ENCODE measurements around the gene ZFP36. TPM values are rescaled to one million over a fixed set of nuclear protein-coding genes. Genes with fewer than 3 reads are reported as not detected.
"Not testable (repeated sequence)": the region's sequence is repeated elsewhere in the genome, so short reads cannot be mapped to it uniquely, and the experiment has no call there.

Gene ZFP36
- total RNA-seq, 1 experiment from 2014 or later: not detected

- in situ Hi-C loops (cut with HindIII; ENCODE audit: low pct_unique_long_range_greater_than_20kb, low sequenced_read_pairs): no loop called here
- DNase-seq (ENCODE audit: low read depth): no peak
Measured at GRCh38 chr19:39432677-39433025, 26.0 kb downstream of the ZFP36 start.

GRCh38 chr19:39433480-39434079 lies 26.9 kb downstream of the ZFP36 start:
- in situ Hi-C loops (cut with HindIII; ENCODE audit: low pct_unique_long_range_greater_than_20kb, low sequenced_read_pairs): no loop called here

GRCh38 chr19:39434123-39435076 lies 27.8 kb downstream of the ZFP36 start:
- in situ Hi-C loops (cut with HindIII; ENCODE audit: low pct_unique_long_range_greater_than_20kb, low sequenced_read_pairs): no loop called here
- no peak for DNase-seq (ENCODE audit: low read depth)

More at GRCh38 chr19:39433480-39434079, 26.9 kb downstream of the ZFP36 start:
- no peak for DNase-seq (ENCODE audit: low read depth)

DNA sequence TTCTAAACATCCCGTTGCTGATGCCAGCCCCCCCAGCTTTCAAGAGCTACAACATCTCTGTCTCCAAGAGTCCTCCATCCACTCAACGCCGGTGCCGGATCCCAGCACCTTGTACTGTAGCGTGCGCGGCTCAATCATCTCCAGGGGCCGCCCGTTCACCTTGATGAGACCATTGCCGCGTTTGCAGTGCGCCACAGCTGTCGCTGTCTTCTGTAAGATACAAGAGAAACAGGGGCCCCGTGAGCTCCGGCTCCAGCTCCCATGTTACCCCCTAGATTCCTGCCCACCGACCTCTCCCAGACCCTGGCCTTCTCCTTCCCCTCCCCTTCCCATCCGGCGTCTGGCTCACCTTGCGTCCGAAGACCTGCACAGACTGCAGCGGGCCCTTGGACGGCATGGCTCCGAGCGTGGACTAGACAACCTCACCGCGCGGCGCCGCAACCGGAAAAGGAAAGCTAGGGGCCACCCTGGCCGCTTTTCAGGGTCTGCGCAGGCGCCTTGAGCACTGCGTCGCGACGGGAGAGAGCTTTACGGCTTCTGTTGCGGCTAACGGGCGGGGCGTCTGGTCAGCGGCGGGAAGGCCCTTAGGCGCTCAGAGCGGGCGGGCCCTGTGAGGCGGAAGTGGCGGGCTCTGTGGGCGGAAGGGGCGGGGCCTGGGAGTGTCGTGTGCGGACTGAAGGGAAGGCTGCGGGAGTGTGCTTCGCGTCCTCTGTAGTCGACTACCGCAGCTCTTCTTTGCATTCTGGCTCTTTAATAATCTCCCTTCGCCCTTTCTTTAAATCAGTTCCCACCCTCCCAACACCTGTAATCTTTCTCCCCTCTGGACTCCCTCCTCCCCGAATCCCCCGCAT lies 29.1 kb downstream of the ZFP36 start, which contains the start of gene RPS16:
Gene RPS16 (minus strand): TSS at position 451 of the 851 bp plus-strand sequence. CDS start 54 bp downstream, at position 397.
- peak; percentile 98 for DNase-seq (ENCODE audit: low read depth)
- in situ Hi-C loops (cut with HindIII; ENCODE audit: low pct_unique_long_range_greater_than_20kb, low sequenced_read_pairs): no loop called here

DNA sequence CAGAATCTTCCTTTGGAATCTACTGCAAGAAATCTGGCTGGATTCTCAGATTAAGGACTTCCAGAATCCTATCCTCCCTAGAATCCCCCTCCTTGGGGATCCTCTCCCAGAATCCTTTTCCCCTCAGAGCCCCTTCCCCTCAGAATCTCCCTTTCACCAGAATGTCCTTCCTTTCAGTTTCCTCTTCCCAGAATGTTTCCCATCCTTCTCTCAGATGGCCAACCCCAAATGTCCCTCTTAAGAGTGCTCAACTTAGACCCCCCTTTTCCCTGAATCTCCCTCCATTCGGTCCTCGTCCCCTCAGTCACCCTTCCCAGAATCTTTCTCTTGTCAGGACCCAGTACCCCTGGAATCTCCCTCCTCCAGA lies 29.7 kb downstream of the ZFP36 start:
- in situ Hi-C loops (cut with HindIII; ENCODE audit: low pct_unique_long_range_greater_than_20kb, low sequenced_read_pairs): no loop called here
- DNase-seq (ENCODE audit: low read depth): no peak

- no peak for DNase-seq (ENCODE audit: low read depth)
- in situ Hi-C loops (cut with HindIII; ENCODE audit: low pct_unique_long_range_greater_than_20kb, low sequenced_read_pairs): no loop called here
Measured at GRCh38 chr19:39438270-39438934, 31.8 kb downstream of the ZFP36 start.

DNA sequence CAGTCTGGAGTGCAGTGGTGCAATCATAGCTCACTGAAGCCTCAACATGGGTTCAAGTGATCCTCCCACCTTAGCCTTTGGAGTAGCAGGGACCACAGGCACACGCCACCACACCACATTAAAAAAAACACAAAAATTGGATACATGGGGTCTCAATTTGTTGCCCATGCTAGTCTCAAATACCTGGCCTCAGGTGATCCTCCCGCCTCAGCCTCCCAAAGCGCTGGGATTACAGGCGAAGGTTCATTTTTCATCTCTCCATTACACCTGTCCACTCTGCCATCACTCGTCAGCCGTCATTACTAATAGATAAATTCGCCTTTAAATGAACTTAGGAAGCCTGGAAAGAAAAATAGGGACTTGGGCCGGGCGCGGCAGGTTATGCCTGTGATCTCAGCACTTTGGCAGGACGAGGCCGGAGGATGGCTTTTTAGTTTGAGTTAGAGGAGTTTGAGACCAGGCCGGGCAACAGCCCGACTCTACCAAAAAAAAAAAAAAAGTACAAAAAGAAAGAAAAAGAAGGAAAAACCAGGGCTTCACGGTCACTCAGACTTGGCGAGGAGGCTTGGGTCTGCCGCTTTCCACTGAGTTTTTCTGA lies 38.0 kb downstream of the ZFP36 start:
- DNase-seq (ENCODE audit: low read depth): no peak
- in situ Hi-C loops (cut with HindIII; ENCODE audit: low pct_unique_long_range_greater_than_20kb, low sequenced_read_pairs): no loop called here

- peak; percentile 98 for DNase-seq (ENCODE audit: low read depth)
- in situ Hi-C loops (cut with HindIII; ENCODE audit: low pct_unique_long_range_greater_than_20kb, low sequenced_read_pairs): no loop called here
Measured at GRCh38 chr19:39445196-39446111, 38.8 kb downstream of the ZFP36 start, which contains the start of gene SUPT5H. Gene SUPT5H (plus strand): TSS chr19:39445582. CDS start chr19:39445891, 309 bp downstream.

GRCh38 chr19:39446365-39447084 lies 39.9 kb downstream of the ZFP36 start:
- DNase-seq (ENCODE audit: low read depth): no peak

DNA sequence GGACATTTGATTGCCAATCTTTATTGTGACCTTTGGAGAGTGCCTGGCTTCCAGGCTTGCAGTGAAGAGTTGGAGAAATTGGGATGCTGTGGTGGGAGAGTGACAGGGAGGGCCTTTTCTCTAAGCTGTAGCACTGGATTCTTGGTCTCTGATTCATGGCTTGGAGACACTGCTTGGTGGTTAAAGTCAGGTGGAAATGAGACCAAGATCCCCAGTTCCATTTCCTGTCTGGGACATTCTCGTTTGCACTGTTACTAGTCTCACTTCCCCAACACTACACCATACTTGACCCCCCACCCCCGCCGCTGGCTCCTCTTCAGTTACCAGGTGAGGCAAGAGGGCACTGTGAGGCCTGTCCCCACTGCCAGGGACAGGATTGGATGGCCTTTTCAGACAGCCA lies 41.6 kb downstream of the ZFP36 start:
- no peak for DNase-seq (ENCODE audit: low read depth)
- in situ Hi-C loops (cut with HindIII; ENCODE audit: low pct_unique_long_range_greater_than_20kb, low sequenced_read_pairs): no loop called here

More at GRCh38 chr19:39446365-39447084, 39.9 kb downstream of the ZFP36 start:
- in situ Hi-C loops (cut with HindIII; ENCODE audit: low pct_unique_long_range_greater_than_20kb, low sequenced_read_pairs): no loop called here

DNA sequence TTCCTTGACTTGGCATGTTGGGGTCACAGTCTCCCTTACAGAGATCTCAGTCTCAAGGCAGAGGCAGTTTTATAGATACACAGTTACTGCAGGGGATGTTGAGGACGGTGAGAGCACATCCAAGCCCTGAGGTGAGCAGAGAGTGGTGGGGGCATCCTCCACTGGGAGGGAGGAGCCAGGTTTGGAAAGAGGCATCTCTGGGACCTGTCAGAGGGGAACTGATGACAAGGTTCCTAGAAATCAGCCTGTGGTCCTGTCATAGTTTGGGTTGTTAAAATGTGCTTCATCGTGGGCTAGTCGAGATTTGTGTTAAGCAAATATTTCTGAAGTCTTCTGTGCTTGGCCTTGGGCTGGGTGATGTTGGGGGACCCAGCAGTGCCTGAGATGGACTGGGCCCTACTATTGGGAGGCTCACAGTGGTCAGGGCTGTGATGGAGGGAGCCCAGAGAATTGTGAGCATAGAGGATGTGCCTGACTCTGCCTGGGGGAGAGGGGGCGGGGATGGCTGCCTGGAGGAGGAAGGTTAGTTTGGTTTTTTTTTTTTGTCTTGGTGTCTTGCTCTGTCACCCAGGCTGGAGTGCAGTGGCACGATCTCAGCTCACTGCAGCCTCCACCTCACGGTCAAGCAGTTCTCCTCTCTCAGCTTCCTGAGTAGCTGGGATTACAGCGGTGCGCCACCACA lies 42.6 kb downstream of the ZFP36 start:
- no peak for DNase-seq (ENCODE audit: low read depth)
- in situ Hi-C loops (cut with HindIII; ENCODE audit: low pct_unique_long_range_greater_than_20kb, low sequenced_read_pairs): no loop called here

- DNase-seq (ENCODE audit: low read depth); in situ Hi-C loops (cut with HindIII; ENCODE audit: low pct_unique_long_range_greater_than_20kb, low sequenced_read_pairs): not testable (repeated sequence)
Measured at GRCh38 chr19:39451257-39451656, 44.6 kb downstream of the ZFP36 start.

All from Caki2 (cell line).